HG02623 (cell line): ENCODE measurements around the gene CREB3L2.

Experiments used
- ATAC-seq: cut with Tn5 transposase; IDR thresholded peaks from one replicate; pipeline ENCODE4 v1.9.1; 2021; ENCODE audit warnings: moderate library complexity; ENCODE audit not compliant: unreplicated experiment

CREB3L2 gene

GRCh38 chr7:137953665-137954470, 48.0 kb downstream of the CREB3L2 start:
- no peak for ATAC-seq

- ATAC-seq = no peak
Measured at GRCh38 chr7:137953043-137953664, 48.7 kb downstream of the CREB3L2 start.

- ATAC-seq = no peak
Measured at GRCh38 chr7:137952426-137952805, 49.5 kb downstream of the CREB3L2 start.

- ATAC-seq = no peak
Measured at GRCh38 chr7:137951700-137952425, 50.0 kb downstream of the CREB3L2 start.

GRCh38 chr7:137950967-137951366, 50.9 kb downstream of the CREB3L2 start:
- no peak for ATAC-seq

GRCh38 chr7:137950263-137950621, 51.6 kb downstream of the CREB3L2 start:
- no peak for ATAC-seq

- no peak for ATAC-seq
Measured at GRCh38 chr7:137949416-137950262, 52.2 kb downstream of the CREB3L2 start.

- ATAC-seq = no peak
Measured at GRCh38 chr7:137948845-137949330, 53.0 kb downstream of the CREB3L2 start.

- ATAC-seq = no peak
Measured at GRCh38 chr7:137948083-137948844, 53.6 kb downstream of the CREB3L2 start.

GRCh38 chr7:137947046-137947445, 54.8 kb downstream of the CREB3L2 start:
- ATAC-seq = no peak

GRCh38 chr7:137946011-137946410, 55.9 kb downstream of the CREB3L2 start:
- ATAC-seq = no peak

- no peak for ATAC-seq
Measured at GRCh38 chr7:137944168-137944567, 57.7 kb downstream of the CREB3L2 start.

- no peak for ATAC-seq
Measured at GRCh38 chr7:137943132-137943551, 58.7 kb downstream of the CREB3L2 start.

- no peak for ATAC-seq
Measured at GRCh38 chr7:137942484-137943115, 59.3 kb downstream of the CREB3L2 start.

GRCh38 chr7:137940656-137941518, 61.0 kb downstream of the CREB3L2 start:
- no peak for ATAC-seq

- no peak for ATAC-seq
Measured at GRCh38 chr7:137940218-137940617, 61.7 kb downstream of the CREB3L2 start.

GRCh38 chr7:137937202-137937560, 64.7 kb downstream of the CREB3L2 start:
- no peak for ATAC-seq

- no peak for ATAC-seq
Measured at GRCh38 chr7:137936509-137937201, 65.2 kb downstream of the CREB3L2 start.
